Smooth muscle cell (in vitro differentiated cells): ENCODE data around the gene RTN1. TPM values are rescaled to one million over a fixed set of nuclear protein-coding genes. Genes with fewer than 3 reads are reported as not detected.
A peak's percentile ranks its signal among the peaks of the same experiment; 100 is the strongest.

Source experiments
- DNase-seq: peaks from one replicate; lab custom pipeline; 2025; ENCODE audit not compliant: unreplicated experiment; lab: John Stamatoyannopoulos, UW
- H2AFZ ChIP-seq: fragments of 200-600 bp; sonication (generic); 2 replicates; pipeline ENCODE4 v1.6.0; 2016; ENCODE audit warnings: antibody characterized with exemption, low read depth, mild to moderate bottlenecking
- H3F3A ChIP-seq: fragments of 200-600 bp; sonication (generic); 2 replicates; pipeline ENCODE4 v1.6.0; 2017; ENCODE audit warnings: antibody characterized with exemption, low read depth
- H3K27ac ChIP-seq: fragments of 200-600 bp; sonication (generic); 2 replicates; pipeline ENCODE4 v1.5.1; 2016; ENCODE audit warnings: low read depth, mild to moderate bottlenecking
- H3K27me3 ChIP-seq: fragments of 200-600 bp; sonication (generic); 2 replicates; pipeline ENCODE4 v1.6.1; 2016; ENCODE audit warnings: low read depth, mild to moderate bottlenecking
- H3K36me3 ChIP-seq: fragments of 200-600 bp; sonication (generic); 2 replicates; pipeline ENCODE4 v1.5.1; 2016; ENCODE audit warnings: low read depth
- H3K4me1 ChIP-seq: fragments of 200-600 bp; sonication (generic); 2 replicates; pipeline ENCODE4 v1.5.1; 2016; ENCODE audit warnings: low read depth
- H3K4me2 ChIP-seq: fragments of 200-600 bp; sonication (generic); 2 replicates; pipeline ENCODE4 v1.6.0; 2016; ENCODE audit warnings: mild to moderate bottlenecking
- H3K4me3 ChIP-seq: fragments of 200-600 bp; sonication (generic); 2 replicates; pipeline ENCODE4 v1.5.1; 2016; ENCODE audit warnings: mild to moderate bottlenecking
- H3K79me2 ChIP-seq: fragments of 200-600 bp; sonication (generic); 2 replicates; pipeline ENCODE4 v1.6.0; 2016; ENCODE audit warnings: low read depth, mild to moderate bottlenecking
- H3K9ac ChIP-seq: fragments of 200-600 bp; sonication (generic); 2 replicates; pipeline ENCODE4 v1.6.0; 2016; ENCODE audit warnings: low read depth
- H3K9me3 ChIP-seq: fragments of 200-600 bp; sonication (generic); replicated peaks from 2 replicates; pipeline ENCODE4 v1.5.1; 2016; ENCODE audit warnings: low read depth
- H4K20me1 ChIP-seq: fragments of 200-600 bp; sonication (generic); 2 replicates; pipeline ENCODE4 v1.6.0; 2016; ENCODE audit warnings: low read depth
- CTCF ChIP-seq: fragments of 200-600 bp; sonication (generic); IDR thresholded peaks from 2 replicates; pipeline ENCODE4 v1.5.1; 2017; ENCODE audit warnings: borderline replicate concordance, mild to moderate bottlenecking, antibody characterized with exemption; ENCODE audit not compliant: insufficient read depth, poor library complexity, severe bottlenecking
- whole genome bisulfite sequencing: methylation state at CpG from one replicate; pipeline ENCODE4 v1.1.7; 2016; ENCODE audit warnings: low lambda C conversion rate; 5-methylcytosine and 5-hydroxymethylcytosine counted together
- polyA plus RNA-seq: library from polyadenylated mRNA; unstranded; fragments of >200 nt; fragmentation: Nextera tagmentation; extraction: Ambion mirVana; gene quantifications from 2 replicates; pipeline ENCODE4 v1.2.1, GENCODE V29; 2016
- total RNA-seq: library from RNA; depleted of rRNA; stranded (reverse); fragments of >200 nt; gene quantifications from 2 replicates; pipeline ENCODE4 v1.2.3, GENCODE V29; 2014

The RTN1 gene
- total and polyA plus RNA-seq, 2 experiments from 2014 or later = not detected

GRCh38 chr14:59904184-59904583 lies 33.6 kb upstream of the RTN1 start:
- H3K27me3 ChIP-seq = peaks cover 10% of the 10 kb centered on the region
- WGBS = 74% methylated on average over 2 of the region's 2 CpGs
- no peak overlapping the region for H2AFZ ChIP-seq
- no peak overlapping the region for H3K27ac ChIP-seq
- H4K20me1 ChIP-seq = no peaks in the 10 kb centered on the region
- H3F3A ChIP-seq = no peaks in the 10 kb centered on the region
- no peak overlapping the region for H3K4me2 ChIP-seq
- no peaks in the 10 kb centered on the region for H3K79me2 ChIP-seq
- no peaks in the 10 kb centered on the region for H3K4me1 ChIP-seq
- H3K36me3 ChIP-seq = no peaks in the 10 kb centered on the region
- no peaks in the 10 kb centered on the region for H3K9me3 ChIP-seq
- no peak for TF ChIP-seq CTCF
- no peak overlapping the region for H3K4me3 ChIP-seq
- H3K9ac ChIP-seq = no peak overlapping the region
- DNase-seq = no peak

GRCh38 chr14:59900556-59900955 lies 30.0 kb upstream of the RTN1 start:
- Histone ChIP-seq H3K36me3 (no peaks in the 10 kb centered on the region), H3K9me3 (no peaks in the 10 kb centered on the region), H3K9ac (no peak overlapping the region), H3K27ac (no peak overlapping the region), H3K27me3 (no peaks in the 10 kb centered on the region), H3K4me2 (no peak overlapping the region), H3K4me3 (no peak overlapping the region), H3F3A (no peaks in the 10 kb centered on the region), H4K20me1 (no peaks in the 10 kb centered on the region), H2AFZ (no peak overlapping the region), H3K79me2 (no peaks in the 10 kb centered on the region), H3K4me1 (no peaks in the 10 kb centered on the region)
- DNase-seq = no peak
- no peak for TF ChIP-seq CTCF
- WGBS = 89% methylated on average over 3 of the region's 3 CpGs

- H3F3A ChIP-seq = no peaks in the 10 kb centered on the region
- WGBS = 45% methylated on average over 8 of the region's 8 CpGs
- no peaks in the 10 kb centered on the region for H3K79me2 ChIP-seq
- no peak overlapping the region for H3K9ac ChIP-seq
- no peak for DNase-seq
- no peak overlapping the region for H2AFZ ChIP-seq
- H3K4me3 ChIP-seq = no peak overlapping the region
- H3K4me1 ChIP-seq = no peaks in the 10 kb centered on the region
- no peaks in the 10 kb centered on the region for H3K27me3 ChIP-seq
- H3K4me2 ChIP-seq = no peak overlapping the region
- H3K36me3 ChIP-seq = no peaks in the 10 kb centered on the region
- no peak overlapping the region for H3K27ac ChIP-seq
- peak; percentile 13 for TF ChIP-seq CTCF
- H4K20me1 ChIP-seq = no peaks in the 10 kb centered on the region
- H3K9me3 ChIP-seq = no peaks in the 10 kb centered on the region
Observed at GRCh38 chr14:59897757-59898383, 27.3 kb upstream of the RTN1 start.

- no peak for DNase-seq
- no peak for TF ChIP-seq CTCF
- Histone ChIP-seq H3K36me3 (no peaks in the 10 kb centered on the region), H3F3A (no peaks in the 10 kb centered on the region), H3K27ac (no peak overlapping the region), H3K4me2 (no peak overlapping the region), H3K27me3 (no peaks in the 10 kb centered on the region), H4K20me1 (no peaks in the 10 kb centered on the region), H2AFZ (no peak overlapping the region), H3K9ac (no peak overlapping the region), H3K4me3 (no peak overlapping the region), H3K9me3 (no peaks in the 10 kb centered on the region), H3K4me1 (no peaks in the 10 kb centered on the region), H3K79me2 (no peaks in the 10 kb centered on the region)
- 87% methylated on average over 1 of the region's 1 CpG for WGBS
Observed at GRCh38 chr14:59895721-59896120, 25.1 kb upstream of the RTN1 start.
